OCI-LY7 (cell line): ENCODE results near the gene PPP1R7.

ENCODE experiments used
- EZH2phosphoT487 ChIP-seq: fragments of 200-600 bp; sonication (generic); IDR thresholded peaks from 2 replicates; pipeline ENCODE4 v1.6.1; 2018; ENCODE audit warnings: low read depth, borderline replicate concordance, mild to moderate bottlenecking, mixed run types, antibody characterized with exemption, low read length, moderate library complexity, mixed read lengths
- TF ChIP-seq, protein P1 (sequence below): fragments of 200-600 bp; sonication (generic); conservative IDR thresholded peaks from 2 replicates; pipeline ENCODE4 v1.5.1; 2014; ENCODE audit warnings: mild to moderate bottlenecking, antibody characterized with exemption, low read length, moderate library complexity, mixed read lengths

DNA sequence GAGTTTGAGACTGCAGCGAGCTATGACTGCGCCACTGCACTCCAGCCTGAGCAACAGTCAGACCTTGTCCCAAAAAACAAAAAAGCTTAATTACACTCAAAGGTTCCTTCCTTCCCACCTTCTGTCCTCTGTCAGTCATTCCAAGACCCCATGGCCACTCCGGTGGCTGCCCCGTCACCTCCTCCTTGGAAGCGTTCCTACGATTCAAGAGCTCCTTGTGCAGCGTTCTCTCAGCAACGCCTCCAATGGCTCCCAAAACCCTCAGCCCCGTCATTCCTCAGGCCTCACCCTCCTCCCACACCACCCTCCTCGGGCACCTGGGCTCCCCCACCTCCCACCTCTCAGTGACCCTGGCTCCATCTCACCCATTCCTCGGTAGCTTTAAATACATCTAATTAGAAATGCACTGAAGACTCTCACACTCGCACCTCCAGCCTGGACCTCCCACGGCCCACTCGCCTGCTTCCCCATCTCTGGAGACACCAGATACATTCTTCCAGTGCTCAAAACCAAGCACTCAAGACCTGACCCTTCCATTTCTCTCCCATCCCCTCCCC is 9.0 kb upstream of the PPP1R7 start:
- TF ChIP-seq, protein P1, sequence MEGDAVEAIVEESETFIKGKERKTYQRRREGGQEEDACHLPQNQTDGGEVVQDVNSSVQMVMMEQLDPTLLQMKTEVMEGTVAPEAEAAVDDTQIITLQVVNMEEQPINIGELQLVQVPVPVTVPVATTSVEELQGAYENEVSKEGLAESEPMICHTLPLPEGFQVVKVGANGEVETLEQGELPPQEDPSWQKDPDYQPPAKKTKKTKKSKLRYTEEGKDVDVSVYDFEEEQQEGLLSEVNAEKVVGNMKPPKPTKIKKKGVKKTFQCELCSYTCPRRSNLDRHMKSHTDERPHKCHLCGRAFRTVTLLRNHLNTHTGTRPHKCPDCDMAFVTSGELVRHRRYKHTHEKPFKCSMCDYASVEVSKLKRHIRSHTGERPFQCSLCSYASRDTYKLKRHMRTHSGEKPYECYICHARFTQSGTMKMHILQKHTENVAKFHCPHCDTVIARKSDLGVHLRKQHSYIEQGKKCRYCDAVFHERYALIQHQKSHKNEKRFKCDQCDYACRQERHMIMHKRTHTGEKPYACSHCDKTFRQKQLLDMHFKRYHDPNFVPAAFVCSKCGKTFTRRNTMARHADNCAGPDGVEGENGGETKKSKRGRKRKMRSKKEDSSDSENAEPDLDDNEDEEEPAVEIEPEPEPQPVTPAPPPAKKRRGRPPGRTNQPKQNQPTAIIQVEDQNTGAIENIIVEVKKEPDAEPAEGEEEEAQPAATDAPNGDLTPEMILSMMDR = no peak
- TF ChIP-seq EZH2phosphoT487 = no peak
